Cortex of kidney (tissue), 1 donor: ENCODE data around the gene STRIP1.
"Not testable (repeated sequence)": the region's sequence is repeated elsewhere in the genome, so short reads cannot be mapped to it uniquely, and the experiment has no call there.

Source experiments
- DNase-seq: peaks from one replicate; lab custom pipeline; 2025; lab: John Stamatoyannopoulos, UW

STRIP1 gene

DNA sequence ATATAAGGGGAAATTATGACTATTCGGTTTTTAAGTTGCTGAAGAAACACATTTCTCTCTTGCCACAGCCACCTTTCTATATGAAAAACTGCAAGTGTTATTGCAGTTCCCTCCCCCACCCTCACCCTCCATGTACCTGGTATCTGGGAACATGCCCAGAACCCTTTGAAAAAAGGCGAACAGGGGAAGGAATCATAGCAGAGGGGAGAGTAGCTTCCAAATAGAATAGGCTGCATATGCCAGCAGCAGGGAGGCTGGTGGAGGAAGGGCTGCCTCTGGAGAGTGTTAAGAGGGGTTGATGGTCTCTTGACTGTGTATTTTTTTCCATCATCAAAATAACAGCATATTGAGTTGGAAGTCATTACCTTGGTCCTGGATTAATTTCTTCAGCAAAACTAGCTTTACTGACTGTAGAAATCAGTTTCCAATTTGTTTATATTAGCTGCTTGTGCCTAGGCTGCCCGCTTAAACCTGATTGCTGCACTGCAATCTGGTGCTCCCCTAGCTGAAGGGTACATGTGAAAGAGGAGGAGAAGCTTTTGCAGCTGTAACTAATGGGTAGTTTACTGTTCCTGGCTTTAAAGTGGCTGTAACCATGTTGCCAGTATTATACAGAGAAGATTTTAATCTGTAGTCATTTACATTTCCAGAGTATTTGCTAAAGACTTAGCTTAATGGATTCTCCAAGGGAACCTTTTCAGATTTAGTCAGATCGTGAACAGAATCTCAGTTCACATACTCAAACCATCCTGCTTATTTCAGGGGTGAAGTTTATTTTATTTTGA, 27.2 kb upstream of the STRIP1 start:
- no peak for DNase-seq

DNA sequence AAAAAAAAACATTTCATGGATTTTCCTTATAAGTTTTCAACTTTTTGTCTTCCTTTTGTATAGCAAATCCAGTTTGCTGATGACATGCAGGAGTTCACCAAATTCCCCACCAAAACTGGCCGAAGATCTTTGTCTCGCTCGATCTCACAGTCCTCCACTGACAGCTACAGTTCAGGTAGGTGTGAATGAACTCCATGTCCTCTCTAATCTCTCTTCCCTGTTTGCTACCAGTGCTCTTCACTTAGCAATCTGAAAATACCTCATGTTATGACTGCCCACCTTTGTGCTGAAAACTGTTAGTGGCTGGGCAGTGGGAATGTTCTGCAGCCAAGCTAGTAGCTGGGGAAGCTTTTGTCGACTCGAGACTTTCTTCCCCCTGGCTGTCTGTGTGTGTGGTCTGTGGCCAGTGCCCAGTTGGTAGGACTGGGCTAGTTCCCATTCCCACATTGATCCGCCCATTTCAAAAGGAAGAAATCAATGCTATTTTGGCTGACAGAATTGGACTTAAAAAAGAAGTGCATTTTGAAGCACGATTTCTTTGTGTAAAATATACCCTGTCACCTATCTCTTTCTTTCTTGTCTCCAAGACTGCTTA, 25.4 kb upstream of the STRIP1 start:
- no peak for DNase-seq

DNA sequence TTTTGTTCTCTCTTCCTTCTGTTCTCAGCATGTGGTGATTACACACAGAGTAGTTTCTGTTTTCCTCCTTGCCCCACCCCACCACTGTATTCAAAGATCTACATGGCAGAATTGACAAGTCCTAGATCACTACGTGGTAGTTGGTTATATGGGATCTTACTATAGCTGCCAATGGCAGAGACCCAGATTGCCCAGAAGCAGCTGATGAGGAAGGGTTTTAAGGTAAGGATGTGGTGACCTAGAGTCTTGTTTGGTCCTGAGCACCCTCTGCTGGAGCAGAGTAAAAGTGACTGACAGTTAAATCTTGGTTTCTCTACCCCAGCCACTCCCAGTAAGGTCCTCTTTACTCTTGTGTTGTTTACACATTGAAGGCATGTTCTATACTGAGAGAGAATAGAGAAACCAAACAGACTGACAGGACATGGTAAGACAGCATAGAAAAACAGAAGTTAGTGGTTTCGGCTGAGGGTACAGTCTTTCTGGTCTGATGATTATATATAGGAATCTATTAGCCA, 22.8 kb upstream of the STRIP1 start:
- no peak for DNase-seq

DNA sequence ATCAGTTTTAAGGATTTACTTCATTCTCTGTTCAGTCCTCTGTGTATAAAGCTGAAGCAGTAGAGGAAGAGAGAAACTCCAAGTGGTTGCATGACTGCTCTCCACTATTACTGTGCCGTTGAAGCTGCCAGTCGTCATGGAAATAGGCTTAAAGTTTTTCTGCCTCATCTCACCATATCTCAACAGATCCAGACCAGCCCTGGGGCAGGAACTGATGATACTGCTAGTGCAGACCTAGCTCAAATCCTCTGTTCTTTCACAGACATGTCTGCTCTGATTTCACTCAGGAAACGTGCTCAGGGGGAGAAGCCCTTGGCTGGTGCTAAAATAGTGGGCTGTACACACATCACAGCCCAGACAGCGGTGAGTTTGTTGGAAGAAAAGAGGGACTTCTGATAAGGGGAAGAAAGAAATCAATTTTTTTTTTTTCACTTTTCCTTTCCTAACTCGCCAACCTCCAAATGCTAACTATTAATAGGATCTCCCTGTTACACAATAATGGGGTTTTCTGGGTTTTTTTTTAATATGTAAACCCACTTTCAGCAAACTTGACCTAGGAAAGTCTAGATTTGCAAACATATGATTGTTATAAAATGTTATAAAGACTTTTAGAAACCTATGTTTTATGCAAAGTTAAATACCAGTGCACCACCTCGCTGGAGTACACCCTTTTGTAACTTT, 22.2 kb upstream of the STRIP1 start:
- no peak for DNase-seq

DNA sequence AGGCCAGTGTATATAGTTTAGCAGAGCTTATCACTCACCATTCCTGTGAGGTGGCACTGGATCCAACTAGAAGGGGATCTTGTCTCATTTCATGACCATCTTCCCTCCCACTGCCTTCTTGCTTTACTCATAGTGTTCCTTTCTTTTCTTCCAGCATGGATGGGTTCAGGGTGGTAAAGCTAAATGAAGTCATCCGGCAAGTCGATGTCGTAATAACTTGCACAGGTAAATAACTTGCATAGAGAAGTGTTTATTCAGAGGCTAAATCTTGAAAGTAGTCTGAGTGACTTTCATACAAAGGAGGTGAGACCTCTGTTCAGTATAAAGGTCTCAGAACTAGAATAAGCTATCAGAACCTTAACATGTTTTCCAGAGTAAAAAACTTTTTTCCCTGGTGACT, 16.6 kb upstream of the STRIP1 start:
- DNase-seq, result no peak

DNA sequence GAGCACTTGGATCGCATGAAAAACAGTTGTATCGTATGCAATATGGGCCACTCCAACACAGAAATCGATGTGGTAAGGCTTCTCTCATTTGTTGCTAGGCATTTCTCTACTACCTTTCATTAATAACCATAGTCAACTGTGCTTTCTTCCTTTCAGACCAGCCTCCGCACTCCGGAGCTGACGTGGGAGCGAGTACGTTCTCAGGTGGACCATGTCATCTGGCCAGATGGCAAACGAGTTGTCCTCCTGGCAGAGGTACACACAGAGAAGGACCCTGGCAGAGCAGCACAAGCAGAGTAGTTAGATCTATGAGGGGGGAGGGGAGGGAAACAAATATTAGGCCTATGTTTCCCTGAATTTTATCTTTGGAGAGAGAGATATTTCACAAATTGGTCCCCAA, 16.0 kb upstream of the STRIP1 start:
- no peak for DNase-seq

DNA sequence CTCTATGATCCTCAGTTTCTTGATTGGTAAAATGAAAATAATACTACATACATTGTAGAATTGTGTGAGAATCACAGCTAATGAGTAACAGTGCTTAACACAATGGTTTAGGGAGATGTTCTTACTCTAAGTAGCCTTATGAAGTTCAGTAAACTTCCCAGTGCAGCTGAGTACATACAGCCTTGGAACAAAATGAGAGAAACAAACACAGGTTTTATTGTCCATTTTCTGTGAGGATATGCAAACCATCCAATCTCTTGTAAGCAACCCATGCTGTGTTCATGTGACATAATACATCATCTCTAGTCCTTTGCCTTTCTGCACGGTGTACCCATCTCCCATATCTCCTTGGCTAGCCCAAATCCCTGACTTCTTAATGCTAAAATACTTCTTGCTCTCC, 14.7 kb upstream of the STRIP1 start:
- DNase-seq, result no peak

DNA sequence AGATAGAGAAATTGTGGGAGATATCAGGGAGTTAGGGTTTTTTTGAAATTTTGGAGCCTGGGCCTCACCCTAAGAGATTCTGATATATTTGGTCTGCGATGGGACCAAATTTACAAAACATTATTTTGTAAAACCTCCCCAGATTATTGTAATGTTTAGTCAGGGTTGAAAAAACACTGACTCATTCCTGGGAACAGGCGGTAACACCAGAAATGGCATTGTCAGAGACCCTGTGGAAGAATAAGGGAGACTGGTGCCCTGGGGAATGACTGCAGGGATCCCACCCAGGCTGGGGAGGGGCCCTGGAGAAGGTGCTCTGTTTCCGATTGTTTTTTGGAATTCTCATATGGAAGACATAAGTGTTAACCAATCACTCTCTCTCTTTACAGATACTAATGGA, 13.1 kb upstream of the STRIP1 start:
- no peak for DNase-seq

DNA sequence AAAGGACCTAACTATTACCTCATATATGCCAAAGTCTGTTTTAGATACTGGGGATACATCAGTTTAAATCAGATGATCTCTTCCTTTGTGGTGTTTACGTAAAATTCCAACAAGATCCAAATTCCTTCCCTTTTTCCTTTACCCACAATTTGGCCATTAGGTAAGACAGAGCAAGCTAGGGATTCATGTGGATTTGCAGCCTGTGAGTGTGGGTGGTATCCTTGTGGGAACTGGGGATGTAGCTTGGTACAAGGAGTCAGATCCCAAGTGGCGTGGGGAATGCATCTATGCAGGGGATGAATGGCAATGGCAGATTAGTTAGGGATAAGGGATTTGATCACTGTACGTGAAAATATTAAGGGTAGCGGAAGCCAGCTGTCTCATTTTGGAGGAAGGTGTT, 9.8 kb upstream of the STRIP1 start:
- DNase-seq, result no peak

DNA sequence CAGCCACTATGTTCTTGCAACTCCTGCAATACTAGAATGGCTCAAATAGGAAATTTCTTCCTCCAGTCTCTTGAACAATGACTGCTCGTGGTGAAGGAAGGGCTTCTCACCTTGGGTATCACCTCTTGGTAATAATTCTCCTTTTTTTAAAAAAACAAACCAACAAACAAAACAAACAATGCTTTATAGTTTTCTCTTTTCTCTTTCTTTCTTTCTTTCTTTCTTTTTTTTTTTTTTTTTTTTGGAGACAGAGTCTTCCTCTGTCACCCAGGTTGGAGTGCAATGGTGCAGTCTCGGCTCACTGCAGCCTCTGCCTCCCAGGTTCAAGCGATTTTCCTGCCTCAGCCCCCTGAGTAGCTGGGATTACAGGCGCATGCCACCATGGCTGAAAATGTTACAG, 3.7 kb upstream of the STRIP1 start:
- DNase-seq, result not testable (repeated sequence)

DNA sequence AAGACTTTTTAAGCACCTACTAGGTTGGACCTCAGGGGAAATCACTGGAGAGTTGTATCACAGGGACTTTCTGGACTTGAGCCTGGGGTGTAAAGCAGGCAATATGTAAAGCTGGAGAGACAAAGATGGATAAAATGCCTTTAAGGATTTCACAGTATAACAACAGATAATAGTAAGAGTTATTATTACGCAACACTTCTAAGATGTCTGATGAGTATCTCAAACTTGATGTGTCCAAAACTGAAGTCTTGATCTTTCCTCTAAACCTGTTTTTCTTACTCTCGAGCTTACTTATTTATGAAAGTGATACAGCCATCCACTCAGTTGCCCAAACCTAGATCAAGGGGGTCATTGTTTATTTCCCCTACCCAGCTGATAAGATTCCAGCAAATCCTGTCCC, 2.1 kb upstream of the STRIP1 start:
- DNase-seq, result no peak

DNA sequence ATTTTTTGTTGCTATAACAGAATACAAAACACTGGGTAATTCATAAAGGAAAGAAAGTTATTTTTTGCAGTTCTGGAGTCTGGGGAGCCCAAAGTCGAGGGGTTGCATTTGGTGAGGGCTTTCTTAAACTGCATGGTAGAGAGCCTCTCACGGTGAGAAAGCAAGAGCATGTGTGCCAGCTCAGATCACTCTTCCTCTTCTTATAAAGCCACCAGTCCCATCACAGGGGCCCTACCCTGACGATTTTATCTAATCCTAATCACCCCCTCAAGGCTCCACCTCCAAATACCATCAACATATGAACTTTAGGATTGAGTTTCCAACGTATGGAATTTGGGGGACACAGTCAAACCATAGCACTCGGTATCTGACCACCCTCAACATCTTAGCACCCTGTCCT, 1.0 kb upstream of the STRIP1 start:
- DNase-seq, result no peak

DNA sequence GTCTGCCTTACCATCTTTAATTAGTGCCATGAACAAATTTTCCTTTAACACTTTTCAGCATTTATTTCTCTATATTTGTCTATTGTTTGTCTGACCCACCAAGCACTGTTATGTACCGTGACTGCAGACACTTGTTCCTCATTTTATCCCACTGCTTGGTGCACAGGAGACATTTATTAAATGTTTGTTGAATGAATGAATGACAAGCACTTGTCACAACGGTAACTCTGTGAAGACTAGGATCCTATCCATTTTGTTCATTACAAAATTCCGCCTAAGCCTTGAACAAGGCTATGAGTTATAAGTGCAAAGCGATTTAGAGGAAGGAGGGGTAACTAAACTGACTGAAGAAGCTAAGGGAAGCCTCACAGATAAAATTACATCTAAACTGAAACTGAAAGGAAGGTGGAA, 379 bp upstream of the STRIP1 start:
- DNase-seq, result no peak

DNA sequence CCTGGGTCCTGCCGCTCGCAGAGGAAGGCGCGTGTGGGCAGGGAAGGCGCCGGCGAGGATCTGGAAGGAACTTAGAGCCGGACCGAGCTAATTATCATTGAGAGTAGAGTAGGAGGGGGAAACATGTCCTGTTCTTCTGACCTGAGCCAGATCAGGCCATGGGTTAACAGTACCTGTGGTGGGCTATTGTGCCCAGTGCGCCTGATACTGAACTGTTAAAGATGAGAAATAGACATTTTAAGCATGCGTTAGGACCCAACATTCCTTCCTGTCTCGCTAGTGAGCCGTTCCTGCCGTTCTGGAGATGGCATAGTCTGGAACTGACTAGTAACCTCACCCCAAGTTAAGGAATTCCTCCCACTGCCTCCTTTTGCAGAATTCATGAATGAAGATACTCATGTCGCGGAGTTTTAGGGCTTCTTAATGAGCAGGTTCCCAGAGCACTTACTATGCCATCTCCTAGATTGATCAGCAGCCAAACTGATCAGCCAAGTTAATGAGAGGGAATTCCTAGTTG, 870 bp downstream of the STRIP1 start:
- no peak for DNase-seq

DNA sequence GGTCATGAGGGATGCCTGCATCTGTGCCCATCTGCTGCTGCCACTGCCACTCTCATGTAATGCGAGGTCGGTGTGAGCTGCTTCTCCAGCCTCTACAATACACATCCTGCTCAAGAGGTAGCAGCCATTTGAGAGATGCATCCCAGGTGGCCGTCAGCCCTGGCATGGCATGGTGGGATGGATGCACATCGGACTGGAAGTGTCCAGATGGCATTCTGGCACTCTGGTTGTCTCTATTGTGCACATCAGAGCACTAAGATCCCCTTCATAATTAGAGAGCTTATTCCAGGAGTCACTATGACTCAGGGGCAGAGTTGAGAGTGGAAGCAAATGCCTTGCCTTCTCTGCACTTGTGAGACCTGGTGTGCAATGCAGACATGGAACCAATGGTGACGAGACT, 3.8 kb downstream of the STRIP1 start:
- DNase-seq, result no peak

DNA sequence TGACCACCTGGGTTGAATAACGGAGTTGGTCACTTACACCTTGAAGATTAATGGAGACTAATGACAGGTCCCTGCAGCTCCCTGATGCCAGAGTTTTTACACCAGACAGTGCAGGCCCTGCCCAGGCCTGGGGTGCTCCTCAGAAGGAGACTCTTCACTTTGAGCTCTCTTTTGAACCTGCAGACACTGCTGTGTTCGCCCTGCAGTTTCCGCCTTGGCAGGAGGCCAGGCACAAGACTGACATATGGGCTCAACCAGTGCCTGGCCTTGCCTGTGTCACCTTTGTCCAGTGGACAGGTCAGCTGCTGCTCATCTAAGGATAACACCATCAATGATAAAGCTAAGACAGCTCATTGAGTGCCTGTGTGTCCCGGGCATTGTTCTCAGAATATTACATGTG, 5.2 kb downstream of the STRIP1 start:
- DNase-seq, result no peak

DNA sequence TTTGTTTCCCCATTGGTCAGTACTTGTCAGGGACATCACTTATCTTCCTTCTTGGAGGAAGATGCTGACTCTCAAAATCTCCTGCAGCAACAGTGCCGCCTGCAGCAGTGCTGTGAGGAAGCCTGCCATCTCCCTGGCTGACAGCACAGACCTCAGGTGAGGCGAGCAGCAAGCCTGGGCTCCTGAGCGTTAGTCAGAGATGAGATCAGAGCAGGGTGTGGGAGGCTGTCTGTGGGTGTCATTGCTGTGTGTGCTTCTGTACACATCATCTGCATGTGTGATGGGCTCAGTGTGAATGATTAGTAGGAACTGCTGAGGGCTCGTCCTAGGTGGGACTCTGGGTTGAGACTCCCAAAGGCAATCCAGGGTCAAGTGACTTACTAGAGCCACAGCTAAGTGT, 6.1 kb downstream of the STRIP1 start:
- DNase-seq, result no peak

DNA sequence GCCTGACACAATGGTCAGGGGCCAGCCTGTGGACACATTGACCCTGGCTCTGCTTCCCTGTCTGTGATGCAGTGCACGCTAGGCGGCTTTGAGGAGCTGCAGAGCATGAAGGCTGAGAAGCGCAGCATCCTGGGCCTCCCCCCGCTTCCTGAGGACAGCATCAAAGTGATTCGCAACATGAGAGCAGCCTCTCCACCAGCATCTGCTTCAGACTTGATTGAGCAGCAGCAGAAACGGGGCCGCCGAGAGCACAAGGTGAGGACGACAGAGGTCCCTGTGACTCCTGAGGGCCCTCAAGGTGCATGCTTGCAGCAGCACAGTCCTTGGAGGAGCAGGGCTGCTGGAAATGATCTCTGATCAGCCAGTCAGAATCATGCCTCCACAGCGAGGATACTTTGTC, 8.6 kb downstream of the STRIP1 start:
- DNase-seq, result no peak

DNA sequence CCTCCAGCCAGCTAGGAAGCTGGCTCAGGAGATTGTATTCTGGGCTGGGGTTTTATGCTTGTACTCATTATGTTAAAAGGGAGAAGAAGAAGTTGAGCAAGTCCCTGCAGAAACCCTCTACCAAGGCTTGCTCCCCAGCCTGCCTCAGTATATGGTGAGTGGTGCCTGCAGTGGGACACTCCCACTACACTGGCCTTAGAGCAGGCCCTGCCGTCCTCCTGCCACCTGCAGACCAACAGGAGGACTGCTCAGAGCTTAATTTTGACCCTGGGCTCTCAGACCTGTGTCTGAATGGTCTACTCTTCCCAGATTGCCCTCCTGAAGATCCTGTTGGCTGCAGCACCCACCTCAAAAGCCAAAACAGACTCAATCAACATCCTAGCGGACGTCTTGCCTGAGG, 13.0 kb downstream of the STRIP1 start:
- DNase-seq, result no peak

DNA sequence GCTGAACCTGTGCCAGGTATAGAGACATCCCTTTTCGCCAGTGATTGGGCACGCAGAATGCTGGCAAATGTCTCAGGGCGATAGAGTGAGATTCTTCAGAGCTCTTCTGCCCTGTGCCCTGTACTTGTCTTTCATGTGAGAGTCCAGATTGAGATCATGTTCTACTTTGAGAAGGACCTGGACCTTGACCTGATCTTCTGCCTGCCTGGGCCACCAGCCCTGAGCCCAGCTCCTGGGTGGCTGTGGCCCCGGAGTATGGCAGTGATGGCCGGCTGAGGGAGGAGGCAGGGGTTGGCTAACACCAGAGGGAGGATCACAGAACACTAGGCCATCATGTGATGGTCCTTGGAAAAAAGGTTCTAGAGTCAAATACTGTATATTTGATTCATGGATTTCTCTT, 13.8 kb downstream of the STRIP1 start:
- DNase-seq, result no peak

DNA sequence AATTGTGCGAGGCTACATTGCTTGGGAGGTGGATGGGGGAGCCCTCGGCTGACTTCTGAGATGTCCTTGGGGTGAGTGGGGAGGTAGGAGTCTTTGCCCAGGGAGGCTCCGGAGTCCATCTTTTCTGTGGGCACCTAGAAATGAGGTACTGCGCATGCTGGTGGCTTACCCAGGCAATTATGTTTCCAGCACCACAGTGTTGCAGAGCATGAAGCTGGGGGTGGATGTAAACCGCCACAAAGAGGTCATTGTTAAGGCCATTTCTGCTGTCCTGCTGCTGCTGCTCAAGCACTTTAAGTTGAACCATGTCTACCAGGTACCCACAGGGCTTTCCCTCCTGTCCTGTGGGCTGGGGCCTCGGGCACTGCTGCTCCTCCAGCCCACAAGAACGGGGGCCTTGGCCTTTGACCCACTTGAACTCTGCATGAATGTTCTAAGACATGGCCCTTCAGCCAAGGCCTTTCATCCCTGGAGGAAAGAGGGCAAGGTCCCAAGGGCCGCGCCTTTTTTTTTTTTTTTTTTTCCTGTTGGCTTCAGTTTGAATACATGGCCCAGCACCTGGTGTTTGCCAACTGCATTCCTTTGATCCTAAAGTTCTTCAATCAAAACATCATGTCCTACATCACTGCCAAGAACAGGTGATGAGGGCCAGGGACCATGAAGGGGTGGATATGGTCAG, 14.6 kb downstream of the STRIP1 start:
- DNase-seq, result no peak

DNA sequence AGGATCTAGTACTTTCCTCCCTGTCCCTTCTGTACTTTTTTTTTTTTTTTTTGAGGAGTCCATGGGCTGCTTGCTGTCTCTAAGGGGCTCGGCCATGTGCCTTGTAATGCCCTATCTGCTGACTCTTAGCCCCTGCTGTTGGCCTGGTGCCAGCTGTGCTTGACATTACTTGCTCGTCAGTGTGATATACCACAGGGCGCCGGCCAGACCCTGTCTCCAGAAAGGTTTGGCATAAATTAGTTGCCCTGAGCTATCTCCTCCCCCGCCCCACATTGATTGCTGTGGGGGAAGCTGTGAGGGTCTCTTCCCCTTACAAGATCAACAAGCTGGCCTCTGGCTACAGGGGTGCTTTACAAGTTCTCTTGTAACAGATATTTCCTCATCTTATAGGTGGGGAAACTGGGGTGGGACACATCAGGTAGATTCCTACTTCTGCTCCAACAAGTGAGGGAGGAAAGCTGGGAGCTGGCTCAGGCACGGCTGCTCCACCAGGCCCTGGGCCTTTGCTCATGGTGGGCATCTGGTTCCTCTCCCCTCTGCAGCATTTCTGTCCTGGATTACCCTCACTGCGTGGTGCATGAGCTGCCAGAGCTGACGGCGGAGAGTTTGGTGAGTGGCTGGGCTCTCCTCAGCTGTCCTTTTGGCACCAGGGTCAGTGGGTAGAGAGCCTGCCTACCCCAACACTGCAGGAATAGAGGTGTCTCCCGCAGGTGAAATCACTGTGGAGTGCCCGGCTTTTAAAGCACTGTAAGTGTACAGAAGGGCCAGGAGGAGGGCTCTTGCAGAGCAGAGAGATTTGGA, 15.6 kb downstream of the STRIP1 start:
- DNase-seq, result no peak
